MM.1S (cell line): ENCODE results near the gene TIMM17A.

Experiments used
- CTCF ChIP-seq: fragments of 300-600 bp; sonication (generic); IDR thresholded peaks from 2 replicates; pipeline ENCODE4 v1.5.1; 2016; ENCODE audit warnings: antibody characterized with exemption, low read length, mixed read lengths
- EZH2phosphoT487 ChIP-seq: fragments of 300-600 bp; sonication (generic); IDR thresholded peaks from 2 replicates; pipeline ENCODE4 v1.6.1; 2018; ENCODE audit warnings: antibody characterized with exemption, low read length

- no peak for TF ChIP-seq CTCF
- no peak for TF ChIP-seq EZH2phosphoT487
These were observed 3.0 kb downstream of the TIMM17A start for GRCh38 chr1:201958348-201958747.
